Stimulated activated CD4-positive, alpha-beta T cell treated with anti-CD3 and anti-CD28 coated beads, Interleukin-15, amount 100 ng/mL, for 24 hours (primary cell): ENCODE data around the gene ARRB1.
A peak's percentile ranks its signal among the peaks of the same experiment; 100 is the strongest.

ENCODE experiments used
- DNase-seq: peaks from one replicate; pipeline ENCODE4 v3.0.0-alpha.2; 2020

The ARRB1 gene

GRCh38 chr11:75219869-75220268 lies 131.6 kb downstream of the ARRB1 start:
- DNase-seq, result no peak

GRCh38 chr11:75214843-75215242 lies 136.6 kb downstream of the ARRB1 start:
- DNase-seq, result no peak

GRCh38 chr11:75214411-75214821 lies 137.0 kb downstream of the ARRB1 start:
- DNase-seq, result peak; percentile 86
